GM12892 (cell line): ENCODE data around the gene ABCC1.

Experiments
- DNase-seq: peaks from one replicate; pipeline ENCODE4 v3.0.0; 2011; ENCODE audit not compliant: insufficient read length
- FAIRE-seq: peaks from 2 replicates; lab custom pipeline; 2011; peaks lifted over from hg19 to GRCh38; lab: Jason Lieb, UNC
- POLR2A ChIP-seq: IDR thresholded peaks from 2 replicates; pipeline ENCODE4 v1.6.1; 2011; ENCODE audit warnings: low read depth, low read length, control low read depth
- POLR2AphosphoS5 ChIP-seq: IDR thresholded peaks from 2 replicates; pipeline ENCODE4 v1.6.1; 2011; ENCODE audit warnings: low read depth, low read length, control low read depth
- TAF1 ChIP-seq: IDR thresholded peaks from 2 replicates; pipeline ENCODE4 v1.6.1; 2011; ENCODE audit warnings: low read depth, mild to moderate bottlenecking, control low read depth, low read length, borderline replicate concordance

The ABCC1 gene

GRCh38 chr16:15993128-15993527 is 43.7 kb downstream of the ABCC1 start:
- FAIRE-seq (no peak), DNase-seq (no peak)
- TF ChIP-seq TAF1 (no peak), POLR2A (no peak), POLR2AphosphoS5 (no peak)

GRCh38 chr16:15993541-15993940 is 44.1 kb downstream of the ABCC1 start:
- TF ChIP-seq TAF1 = no peak
- TF ChIP-seq POLR2AphosphoS5 = no peak
- no peak for TF ChIP-seq POLR2A
- DNase-seq (no peak), FAIRE-seq (no peak)

GRCh38 chr16:15993946-15994665 is 44.7 kb downstream of the ABCC1 start:
- DNase-seq (no peak), FAIRE-seq (no peak)
- no peak for TF ChIP-seq TAF1

GRCh38 chr16:15996432-15997109 is 47.2 kb downstream of the ABCC1 start:
- DNase-seq = no peak
- no peak for FAIRE-seq
- no peak for TF ChIP-seq POLR2A
- TF ChIP-seq TAF1 = no peak
- no peak for TF ChIP-seq POLR2AphosphoS5

- FAIRE-seq (no peak), DNase-seq (no peak)
- TF ChIP-seq POLR2AphosphoS5 (no peak), TAF1 (no peak), POLR2A (no peak)
Observed at GRCh38 chr16:16000685-16001084, 51.3 kb downstream of the ABCC1 start.

GRCh38 chr16:16001596-16002255 is 52.3 kb downstream of the ABCC1 start:
- TF ChIP-seq POLR2A = no peak
- TF ChIP-seq TAF1 = no peak
- no peak for TF ChIP-seq POLR2AphosphoS5
- no peak for FAIRE-seq
- no peak for DNase-seq

- TF ChIP-seq POLR2AphosphoS5 = no peak
- no peak for TF ChIP-seq TAF1
- TF ChIP-seq POLR2A = no peak
- FAIRE-seq (no peak), DNase-seq (no peak)
Observed at GRCh38 chr16:16003719-16004313, 54.4 kb downstream of the ABCC1 start.

- TF ChIP-seq TAF1 (no peak), POLR2A (no peak), POLR2AphosphoS5 (no peak)
- DNase-seq = no peak
- FAIRE-seq = no peak
Observed at GRCh38 chr16:16004314-16004749, 54.9 kb downstream of the ABCC1 start.

- no peak for FAIRE-seq
- no peak for DNase-seq
- TF ChIP-seq POLR2A (no peak), TAF1 (no peak), POLR2AphosphoS5 (no peak)
Observed at GRCh38 chr16:16005721-16006120, 56.3 kb downstream of the ABCC1 start.

GRCh38 chr16:16006650-16007049 is 57.2 kb downstream of the ABCC1 start:
- DNase-seq (no peak), FAIRE-seq (no peak)
- TF ChIP-seq TAF1 (no peak), POLR2AphosphoS5 (no peak), POLR2A (no peak)

GRCh38 chr16:16007743-16008111 is 58.3 kb downstream of the ABCC1 start:
- peak; percentile 70 for DNase-seq
- peak; percentile 86 for FAIRE-seq
- TF ChIP-seq TAF1 (no peak), POLR2AphosphoS5 (no peak), POLR2A (no peak)

GRCh38 chr16:16008666-16009065 is 59.2 kb downstream of the ABCC1 start:
- no peak for FAIRE-seq
- DNase-seq = no peak
- TF ChIP-seq TAF1 (no peak), POLR2A (no peak), POLR2AphosphoS5 (no peak)

GRCh38 chr16:16009401-16009800 is 60.0 kb downstream of the ABCC1 start:
- TF ChIP-seq POLR2A = no peak
- TF ChIP-seq POLR2AphosphoS5 = no peak
- no peak for TF ChIP-seq TAF1
- DNase-seq = no peak
- FAIRE-seq = no peak
